GM21786 (cell line): ENCODE measurements around the gene MAPK13.
"Not testable (repeated sequence)": the region's sequence is repeated elsewhere in the genome, so short reads cannot be mapped to it uniquely, and the experiment has no call there.

Experiments used
- ATAC-seq: cut with Tn5 transposase; IDR thresholded peaks from one replicate; pipeline ENCODE4 v1.9.1; 2021; ENCODE audit not compliant: unreplicated experiment

The MAPK13 gene

DNA sequence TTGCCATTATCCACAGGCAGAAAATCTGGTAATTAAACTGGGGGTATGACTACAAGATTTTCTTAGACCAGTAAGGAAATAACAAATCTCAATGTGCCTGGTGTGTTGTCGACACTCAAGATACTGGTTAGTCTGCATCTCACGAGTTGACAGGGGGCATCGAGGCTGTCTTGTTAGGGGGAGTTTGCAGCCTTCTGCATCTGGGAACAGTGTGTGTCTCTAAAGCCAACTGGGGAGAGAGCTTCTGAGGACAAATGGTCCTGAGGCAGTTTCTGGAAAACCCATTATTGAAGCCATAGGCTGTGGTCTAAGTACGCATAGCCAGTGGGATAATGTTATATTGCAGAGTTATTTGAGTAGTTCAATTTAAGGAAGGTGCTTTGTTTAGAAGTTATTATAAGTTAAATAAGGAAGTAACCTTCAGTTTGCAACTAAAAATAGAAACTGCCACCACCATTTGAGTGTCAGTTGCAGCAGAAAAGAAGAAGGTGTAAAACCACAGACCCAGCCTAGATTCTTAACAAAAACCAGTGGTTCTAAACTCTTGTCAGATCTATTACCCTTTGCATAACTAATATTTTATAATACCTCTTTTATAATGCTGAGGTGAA, 15.4 kb upstream of the MAPK13 start:
- peak; percentile 69 for ATAC-seq

GRCh38 chr6:36115412-36115811, 14.9 kb upstream of the MAPK13 start:
- no peak for ATAC-seq

- ATAC-seq: no peak
Measured at GRCh38 chr6:36116066-36116864, 14.0 kb upstream of the MAPK13 start.

DNA sequence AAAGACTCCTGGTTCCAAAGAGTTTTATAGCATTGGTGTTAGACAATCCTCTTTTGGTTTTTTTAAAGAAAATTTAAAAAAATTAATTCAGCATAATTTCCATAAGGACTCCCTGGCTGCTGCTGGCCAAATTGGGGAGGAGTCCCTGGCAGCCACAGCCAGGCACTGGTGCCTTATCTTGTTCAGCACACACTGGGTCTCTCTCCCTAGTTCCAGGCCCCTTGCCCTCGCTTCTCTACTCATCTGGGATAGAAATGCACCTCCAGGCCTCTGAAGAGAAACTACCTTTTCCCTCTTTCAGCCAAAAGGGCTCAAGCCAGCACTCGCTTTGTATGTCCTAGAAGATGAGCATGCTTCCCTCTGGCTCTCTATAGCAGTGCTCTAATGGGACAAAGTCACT, 13.4 kb upstream of the MAPK13 start:
- no peak for ATAC-seq

DNA sequence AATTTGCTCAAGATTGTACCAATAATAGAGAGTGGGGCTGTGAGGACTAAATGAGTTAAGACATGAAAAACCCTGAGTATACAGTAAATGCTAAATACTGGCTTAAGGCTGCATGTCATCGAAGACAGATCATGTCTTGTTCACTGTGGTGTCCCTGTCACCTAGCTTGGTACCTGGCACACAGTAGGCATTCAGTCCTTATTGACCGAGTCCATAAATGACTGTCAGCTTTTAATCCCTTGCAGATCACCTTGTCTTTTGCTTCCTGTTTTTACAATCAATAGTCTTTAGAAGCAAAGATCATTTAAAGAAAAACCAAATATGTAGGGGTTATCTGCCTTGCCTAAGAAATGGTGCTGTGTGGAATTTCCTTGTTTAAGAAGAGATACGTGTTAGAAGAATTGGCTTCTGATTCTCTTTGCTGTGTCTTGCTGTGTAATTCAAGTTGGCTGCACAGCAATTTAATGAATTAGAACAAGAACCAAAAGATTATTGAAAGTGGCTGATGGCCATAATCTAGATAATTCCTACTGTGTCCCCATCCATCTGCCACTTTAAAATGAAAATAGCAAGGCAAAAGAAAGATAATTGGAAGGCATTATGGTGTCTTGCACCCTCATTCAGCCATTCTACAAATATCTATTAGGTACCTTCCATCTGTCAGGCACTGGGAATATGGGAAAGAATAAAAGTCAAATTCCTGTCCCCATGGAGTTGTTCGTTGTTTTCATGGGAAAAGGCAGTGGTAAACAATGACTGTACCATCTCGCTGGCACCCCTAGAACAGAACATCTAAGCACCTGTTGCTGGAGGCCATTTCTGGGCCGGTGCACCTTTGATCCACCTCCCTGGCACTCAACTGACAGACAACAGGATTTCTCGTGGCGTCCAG, 12.4 kb upstream of the MAPK13 start:
- ATAC-seq: no peak

DNA sequence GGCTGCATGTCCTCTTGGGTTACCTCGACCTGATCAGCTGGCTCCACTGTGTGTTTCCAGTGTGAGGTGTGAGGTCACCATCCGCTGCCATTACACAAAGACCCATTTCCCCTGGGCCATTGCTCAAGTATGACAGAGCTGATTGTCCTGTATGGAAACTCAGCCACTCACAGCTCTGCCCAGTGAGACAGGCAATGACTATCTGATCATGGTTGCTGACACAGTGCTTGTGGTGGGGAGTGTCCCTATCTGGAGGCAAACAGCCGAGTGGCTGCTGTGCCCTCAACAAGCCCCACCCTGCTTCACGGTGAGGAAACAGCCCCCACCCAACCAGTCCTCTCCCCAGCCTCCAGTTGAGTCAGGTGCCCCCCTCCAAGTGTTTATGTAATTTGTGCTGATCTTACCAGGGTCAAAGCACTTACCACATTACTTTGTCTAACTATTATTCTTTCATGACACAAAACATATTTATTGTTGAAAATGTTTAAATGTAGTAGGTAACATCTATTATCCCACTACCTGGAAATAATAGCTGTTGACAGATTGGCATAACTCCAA, 11.7 kb upstream of the MAPK13 start:
- ATAC-seq: no peak

- ATAC-seq: no peak
Measured at GRCh38 chr6:36119209-36119608, 11.1 kb upstream of the MAPK13 start.

GRCh38 chr6:36120018-36120417, 10.3 kb upstream of the MAPK13 start:
- no peak for ATAC-seq

DNA sequence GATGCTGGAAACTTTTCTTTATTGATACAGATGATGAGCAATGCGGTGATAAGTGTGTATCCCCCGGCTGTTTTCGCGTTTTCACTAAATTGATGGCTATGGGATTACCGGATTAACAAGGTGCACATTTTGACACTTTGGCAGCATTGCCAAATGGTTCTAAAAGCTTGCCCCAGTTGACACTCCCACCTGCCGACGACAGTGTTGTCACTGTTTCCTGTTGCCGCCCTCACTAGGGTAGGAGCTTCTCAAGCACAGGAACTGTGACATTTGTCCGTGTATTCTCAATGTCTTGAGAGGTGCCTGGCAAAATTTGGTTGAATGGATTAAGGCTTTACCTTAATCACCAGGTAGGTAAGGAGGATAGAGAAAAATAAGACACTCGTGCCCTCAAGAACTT, 9.8 kb upstream of the MAPK13 start:
- ATAC-seq: no peak

DNA sequence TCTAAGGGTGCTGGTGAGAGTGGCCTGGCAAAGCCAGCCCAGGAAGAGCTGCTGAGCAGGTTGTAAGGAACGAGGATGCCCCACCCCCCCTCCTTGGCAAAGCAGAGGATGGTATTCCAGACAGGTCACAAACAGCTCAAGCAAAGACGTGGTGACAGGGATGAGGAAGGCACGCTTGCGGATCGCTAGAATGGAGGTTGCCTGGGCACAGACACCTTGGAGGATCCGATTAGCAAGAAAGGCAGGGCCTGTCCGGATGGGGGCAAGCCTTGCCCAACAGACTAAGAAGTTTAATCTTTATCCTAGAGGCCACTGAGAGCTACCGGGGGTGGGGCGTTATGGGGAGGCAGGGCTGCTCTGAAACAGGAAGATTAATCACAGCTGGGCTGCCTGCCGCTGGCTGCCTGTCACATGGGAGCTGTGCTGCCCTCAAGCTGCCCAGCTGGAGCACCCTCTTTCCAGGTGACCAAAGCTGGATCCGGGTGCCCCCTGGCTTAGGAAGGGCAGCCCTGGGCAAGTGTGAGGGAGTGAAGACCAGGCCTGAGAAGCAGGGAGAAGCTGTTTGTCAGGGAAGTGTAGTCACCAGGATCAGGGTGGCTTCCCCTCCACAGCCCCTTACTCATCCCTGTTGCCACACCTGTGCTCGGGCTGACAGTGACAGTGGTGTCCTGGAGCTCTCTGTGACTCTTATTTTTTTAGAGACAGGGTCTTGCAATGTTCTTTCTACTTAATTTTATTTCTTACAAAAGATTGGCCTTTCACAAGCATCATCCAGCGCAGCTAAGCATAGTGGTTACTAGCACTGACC, 9.1 kb upstream of the MAPK13 start:
- ATAC-seq: peak; percentile 37

- ATAC-seq: no peak
Measured at GRCh38 chr6:36121787-36122494, 8.4 kb upstream of the MAPK13 start.

DNA sequence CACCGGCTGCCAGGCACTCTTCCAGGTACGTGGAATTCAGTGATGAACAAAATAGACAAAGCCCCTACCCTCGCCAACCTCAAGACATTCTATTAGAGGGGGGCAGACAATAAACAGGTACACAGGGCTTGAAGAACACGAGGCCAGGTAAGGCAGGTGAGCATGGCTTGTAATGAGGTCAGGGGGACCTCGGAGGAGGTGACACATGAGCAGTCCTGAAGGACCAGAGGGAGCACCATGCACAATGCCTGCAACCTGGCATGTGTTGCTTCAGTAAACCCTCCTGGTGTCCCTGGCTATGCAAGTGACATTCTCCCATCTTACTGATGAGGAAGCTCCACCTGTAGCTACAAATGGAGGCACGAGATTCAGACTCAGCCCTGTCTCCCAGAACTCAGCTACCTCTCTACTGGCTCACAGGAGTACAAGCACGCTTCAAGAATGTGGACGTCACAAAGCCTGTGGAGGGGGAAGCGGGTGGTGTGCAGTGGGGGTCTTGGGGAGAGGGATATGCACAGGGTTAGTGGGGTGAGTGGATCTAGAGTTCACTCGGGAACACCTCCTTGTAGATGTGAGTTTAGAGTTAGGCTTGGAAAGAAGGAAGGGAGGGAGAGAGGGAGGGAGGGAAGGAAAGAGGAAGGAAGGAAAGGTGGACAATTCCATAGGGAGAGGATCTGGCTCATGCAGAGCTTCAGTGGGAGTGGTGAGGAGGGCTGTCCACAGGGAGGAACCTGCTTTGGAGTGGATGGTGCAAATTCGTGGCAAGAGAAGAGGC, 7.6 kb upstream of the MAPK13 start:
- no peak for ATAC-seq

GRCh38 chr6:36123270-36124139, 6.8 kb upstream of the MAPK13 start:
- ATAC-seq: peak; percentile 54

DNA sequence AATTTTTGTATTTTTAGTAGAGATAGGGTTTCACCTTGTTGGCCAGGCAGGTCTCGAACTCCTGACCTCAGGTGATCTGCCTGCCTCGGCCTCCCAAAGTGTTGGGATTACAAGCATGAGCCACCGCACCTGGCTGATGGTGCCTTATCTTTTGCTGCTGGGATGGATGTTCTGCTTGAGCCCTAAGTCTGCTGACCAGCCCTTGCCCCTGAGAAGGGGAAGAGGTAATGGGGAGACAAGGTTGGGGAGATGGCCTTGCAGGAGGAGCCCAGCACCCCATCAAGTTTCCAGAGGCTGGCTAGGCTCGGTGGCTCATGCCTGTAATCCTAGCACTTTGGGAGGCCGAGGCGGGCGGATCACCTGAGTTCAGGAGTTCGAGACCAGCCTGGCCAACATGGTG, 6.0 kb upstream of the MAPK13 start:
- ATAC-seq: not testable (repeated sequence)

GRCh38 chr6:36124881-36125280, 5.4 kb upstream of the MAPK13 start:
- ATAC-seq: no peak

- ATAC-seq: no peak
Measured at GRCh38 chr6:36125575-36125974, 4.7 kb upstream of the MAPK13 start.

DNA sequence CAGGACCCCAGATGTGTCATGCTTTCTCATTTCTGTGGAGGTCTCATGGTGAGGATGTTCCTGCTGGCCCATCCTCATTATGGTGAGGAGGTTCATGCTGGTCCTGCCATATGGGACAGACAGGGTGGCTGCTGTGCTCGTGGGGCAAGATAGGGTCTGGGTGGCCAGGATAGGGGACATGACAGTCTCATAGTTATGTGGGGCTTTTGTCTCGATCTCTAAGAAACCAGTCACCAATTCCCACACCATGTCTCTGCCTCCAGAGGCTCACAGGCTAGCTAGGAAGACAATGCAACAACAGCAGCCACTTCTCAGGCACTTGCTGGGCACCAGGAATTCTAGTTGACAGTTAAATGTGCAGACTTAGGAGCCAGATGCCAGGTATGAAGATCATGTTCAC, 4.2 kb upstream of the MAPK13 start:
- no peak for ATAC-seq
